ENCODE data around the gene AP1G1.

GRCh38 chr16:71737501-71737900, 71.1 kb downstream of the AP1G1 start:
- TF ChIP-seq CTCF (optimal IDR thresholded peaks at IDR 0.05 in 1 of 3, IDR thresholded peaks at IDR 0.05 in 1 of 3, conservative IDR thresholded peaks at IDR 0.05 in 1 of 3; ENCODE audit: extremely low read depth in 1 of 3, insufficient read depth in 2 of 3, low read length in 3 of 3) (no peak), EZH2 (IDR thresholded peaks at IDR 0.05; ENCODE audit: low read length) (no peak)

Data from keratinocyte (primary cell).